Neuronal stem cell (in vitro differentiated cells): Measurements from ENCODE around the gene LHFPL2.

ENCODE experiments used
- DNase-seq: peaks from one replicate; pipeline ENCODE4 v3.0.0-alpha.2; 2013; ENCODE audit warnings: low spot score
- H2AFZ ChIP-seq: one replicate; pipeline ENCODE4 v1.6.1; 2013; ENCODE audit warnings: mild to moderate bottlenecking, low read length, inconsistent platforms
- H2AK5ac ChIP-seq: 2 replicates; pipeline ENCODE4 v1.6.1; 2013; ENCODE audit warnings: low read depth, mild to moderate bottlenecking, inconsistent platforms, low read length, moderate library complexity, mixed read lengths
- H2BK120ac ChIP-seq: 2 replicates; pipeline ENCODE4 v1.6.1; 2013; ENCODE audit warnings: low read depth, mild to moderate bottlenecking, inconsistent platforms, low read length, moderate library complexity, mixed read lengths
- H2BK12ac ChIP-seq: one replicate; pipeline ENCODE4 v1.6.1; 2013; ENCODE audit warnings: low read length, inconsistent platforms
- H2BK15ac ChIP-seq: 2 replicates; pipeline ENCODE4 v1.6.1; 2013; ENCODE audit warnings: mild to moderate bottlenecking, low read length, inconsistent platforms, mixed read lengths
- H2BK5ac ChIP-seq: one replicate; pipeline ENCODE4 v1.6.1; 2013; ENCODE audit warnings: inconsistent platforms, mild to moderate bottlenecking, low read length, moderate library complexity
- H3K14ac ChIP-seq: one replicate; pipeline ENCODE4 v1.6.1; 2013; ENCODE audit warnings: low read length, inconsistent platforms
- H3K18ac ChIP-seq: 2 replicates; pipeline ENCODE4 v1.6.1; 2013; ENCODE audit warnings: low read length, inconsistent platforms
- H3K23ac ChIP-seq: 2 replicates; pipeline ENCODE4 v1.6.1; 2013; ENCODE audit warnings: low read depth, mild to moderate bottlenecking, mixed read lengths, low read length, inconsistent platforms; ENCODE audit not compliant: poor library complexity
- H3K27ac ChIP-seq: replicated peaks from 3 replicates; pipeline ENCODE4 v1.5.1; 2013; ENCODE audit warnings: low read length, inconsistent platforms
- H3K27me3 ChIP-seq, 3 experiments: 2 replicates each; pipeline ENCODE4 v1.6.1; 2013; ENCODE audit warnings: low read length in 3 of 3, mild to moderate bottlenecking in 2 of 3, inconsistent platforms in 1 of 3, low read depth in 1 of 3, mixed read lengths in 1 of 3, moderate library complexity in 1 of 3; ENCODE audit not compliant: control insufficient read depth in 3 of 3, insufficient read depth in 3 of 3
- H3K36me3 ChIP-seq, 2 donors: replicated peaks in 1 of 2; 2 replicates each; pipeline ENCODE4 v1.6.1; 2013; ENCODE audit warnings: low read length in 2 of 2; ENCODE audit not compliant: control insufficient read depth in 2 of 2, insufficient read depth in 2 of 2
- H3K4ac ChIP-seq: 2 replicates; pipeline ENCODE4 v1.6.1; 2013; ENCODE audit warnings: inconsistent platforms, mild to moderate bottlenecking, low read length, moderate library complexity
- H3K4me1 ChIP-seq, 2 donors: 1 replicate in 1 of 2; 2 replicates in 1 of 2; pipeline ENCODE4 v1.6.1; 2013; ENCODE audit warnings: low read length in 2 of 2, low read depth in 1 of 2; ENCODE audit not compliant: control insufficient read depth in 2 of 2, insufficient read depth in 1 of 2
- H3K4me2 ChIP-seq: one replicate; pipeline ENCODE4 v1.6.1; 2013; ENCODE audit warnings: mild to moderate bottlenecking, low read length, inconsistent platforms; ENCODE audit not compliant: insufficient read depth, poor library complexity, severe bottlenecking
- H3K4me3 ChIP-seq, 2 donors: 2 replicates each; pipeline ENCODE4 v1.5.1; 2013; ENCODE audit warnings: low read length in 2 of 2, mild to moderate bottlenecking in 2 of 2, inconsistent platforms in 1 of 2, moderate library complexity in 1 of 2
- H3K79me1 ChIP-seq: one replicate; pipeline ENCODE4 v1.6.1; 2013; ENCODE audit warnings: low read depth, mild to moderate bottlenecking, inconsistent platforms, low read length, moderate library complexity
- H3K9ac ChIP-seq: one replicate; pipeline ENCODE4 v1.6.1; 2013; ENCODE audit warnings: mild to moderate bottlenecking, low read depth, low read length, inconsistent platforms; ENCODE audit not compliant: poor library complexity
- H3K9me3 ChIP-seq, 2 donors: replicated peaks in 1 of 2; 2 replicates each; pipeline versions ENCODE3 to v1.6.1; 2013; ENCODE audit warnings: low read length in 2 of 2, mild to moderate bottlenecking in 2 of 2, inconsistent platforms in 1 of 2, low read depth in 1 of 2, mixed read lengths in 1 of 2, moderate library complexity in 1 of 2; ENCODE audit not compliant: control insufficient read depth in 2 of 2, insufficient read depth in 1 of 2
- H4K8ac ChIP-seq: one replicate; pipeline ENCODE4 v1.6.1; 2013; ENCODE audit warnings: low read depth, mild to moderate bottlenecking, inconsistent platforms, low read length, moderate library complexity
- H4K91ac ChIP-seq: one replicate; pipeline ENCODE4 v1.6.1; 2013; ENCODE audit warnings: low read length, low read depth, mild to moderate bottlenecking, inconsistent platforms; ENCODE audit not compliant: poor library complexity
- WGBS, 2 donors: extraction: QIAGEN DNeasy Blood & Tissue Kit; methylation state at CpG; one replicate each; pipeline ENCODE4 v1.1.7; 2013; ENCODE audit warnings: missing lambda C conversion rate in 2 of 2, mixed read lengths in 1 of 2; ENCODE audit not compliant: insufficient read length in 2 of 2, insufficient replicate concordance in 1 of 2; ENCODE audit errors: extremely low coverage in 2 of 2; 5-methylcytosine and 5-hydroxymethylcytosine counted together

LHFPL2 gene

GRCh38 chr5:78594610-78595457 is 53.7 kb downstream of the LHFPL2 start:
- no peak overlapping the region for H3K18ac ChIP-seq
- no peak overlapping the region for H2BK5ac ChIP-seq
- H4K91ac ChIP-seq: no peak overlapping the region
- no peak overlapping the region for H3K23ac ChIP-seq
- no peak overlapping the region for H3K9ac ChIP-seq
- no peak overlapping the region for H3K27ac ChIP-seq
- H3K4me2 ChIP-seq: no peak overlapping the region
- H3K4me3 ChIP-seq: no peak overlapping the region
- H3K79me1 ChIP-seq: no peaks in the 10 kb centered on the region
- H3K27me3 ChIP-seq: no peaks in the 10 kb centered on the region
- H2AFZ ChIP-seq: no peak overlapping the region
- no peak overlapping the region for H4K8ac ChIP-seq
- no peak overlapping the region for H2BK12ac ChIP-seq
- H2BK15ac ChIP-seq: no peak overlapping the region
- no peak overlapping the region for H2AK5ac ChIP-seq
- peaks cover 4 to 10% of the 10 kb centered on the region in 2 donors for H3K4me1 ChIP-seq
- WGBS, 2 donors: no CpG with 5 or more reads among the region's 7 CpGs
- peaks cover 0 to under 1% of the 10 kb centered on the region in 2 donors for H3K36me3 ChIP-seq
- H3K14ac ChIP-seq: no peak overlapping the region
- DNase-seq: no peak
- H3K9me3 ChIP-seq: no peaks in the 10 kb centered on the region
- no peak overlapping the region for H2BK120ac ChIP-seq
- no peak overlapping the region for H3K4ac ChIP-seq

GRCh38 chr5:78594021-78594420 is 54.6 kb downstream of the LHFPL2 start:
- Histone ChIP-seq H3K23ac (no peak overlapping the region), H3K79me1 (no peaks in the 10 kb centered on the region), H2BK120ac (no peak overlapping the region), H2BK15ac (no peak overlapping the region), H3K4me3 (no peak overlapping the region), H3K4me1 (peaks cover 4 to 10% of the 10 kb centered on the region in 2 donors), H4K8ac (no peak overlapping the region), H3K18ac (no peak overlapping the region), H2AFZ (no peak overlapping the region), H3K4ac (no peak overlapping the region), H3K27ac (no peak overlapping the region), H3K27me3 (no peaks in the 10 kb centered on the region), H3K4me2 (no peak overlapping the region), H3K9me3 (no peaks in the 10 kb centered on the region), H2AK5ac (no peak overlapping the region), H2BK5ac (no peak overlapping the region), H3K36me3 (peaks cover 3 to 5% of the 10 kb centered on the region in 2 donors), H2BK12ac (no peak overlapping the region), H4K91ac (no peak overlapping the region), H3K14ac (no peak overlapping the region), H3K9ac (no peak overlapping the region)
- DNase-seq: no peak
- WGBS, 2 donors: no CpG with 5 or more reads among the region's 3 CpGs

GRCh38 chr5:78593465-78593864 is 55.1 kb downstream of the LHFPL2 start:
- Histone ChIP-seq H2BK5ac (no peak overlapping the region), H2BK12ac (no peak overlapping the region), H2AK5ac (no peak overlapping the region), H3K4me2 (no peak overlapping the region), H3K4me1 (peaks cover 4 to 10% of the 10 kb centered on the region in 2 donors), H2BK120ac (no peak overlapping the region), H4K91ac (no peak overlapping the region), H3K18ac (no peak overlapping the region), H2AFZ (no peak overlapping the region), H4K8ac (no peak overlapping the region), H3K4ac (no peak overlapping the region), H3K36me3 (peaks cover 3 to 5% of the 10 kb centered on the region in 2 donors), H2BK15ac (no peak overlapping the region), H3K23ac (no peak overlapping the region), H3K14ac (no peak overlapping the region), H3K79me1 (no peaks in the 10 kb centered on the region), H3K27me3 (no peaks in the 10 kb centered on the region), H3K4me3 (no peak overlapping the region), H3K9ac (no peak overlapping the region), H3K9me3 (no peaks in the 10 kb centered on the region), H3K27ac (no peak overlapping the region)
- WGBS, 2 donors: no CpG with 5 or more reads among the region's 2 CpGs
- no peak for DNase-seq

GRCh38 chr5:78592735-78593386 is 55.7 kb downstream of the LHFPL2 start:
- H3K27ac ChIP-seq: no peak overlapping the region
- WGBS, 2 donors: no CpG with 5 or more reads among the region's 7 CpGs

More at GRCh38 chr5:78592735-78593386, 55.7 kb downstream of the LHFPL2 start:
- H3K79me1 ChIP-seq: no peaks in the 10 kb centered on the region
- no peaks in the 10 kb centered on the region for H3K27me3 ChIP-seq
- H2BK120ac ChIP-seq: no peak overlapping the region
- no peak overlapping the region for H3K14ac ChIP-seq
- H2BK12ac ChIP-seq: no peak overlapping the region
- H3K9ac ChIP-seq: no peak overlapping the region
- no peak overlapping the region for H4K8ac ChIP-seq
- no peaks in the 10 kb centered on the region for H3K9me3 ChIP-seq
- no peak overlapping the region for H2AK5ac ChIP-seq
- no peak overlapping the region for H4K91ac ChIP-seq
- H2BK5ac ChIP-seq: no peak overlapping the region
- no peak overlapping the region for H3K4me3 ChIP-seq
- no peak overlapping the region for H3K18ac ChIP-seq
- no peak for DNase-seq
- no peak overlapping the region for H3K4me2 ChIP-seq
- no peak overlapping the region for H2AFZ ChIP-seq
- H3K4me1 ChIP-seq: peaks cover 4 to 8% of the 10 kb centered on the region in 2 donors
- H2BK15ac ChIP-seq: no peak overlapping the region
- no peak overlapping the region for H3K23ac ChIP-seq
- no peak overlapping the region for H3K4ac ChIP-seq
- H3K36me3 ChIP-seq: peaks cover 3 to 5% of the 10 kb centered on the region in 2 donors
